Measurements from ENCODE around the gene WNT3.
"Not testable (repeated sequence)": the region's sequence is repeated elsewhere in the genome, so short reads cannot be mapped to it uniquely, and the experiment has no call there.

WNT3 gene

DNA sequence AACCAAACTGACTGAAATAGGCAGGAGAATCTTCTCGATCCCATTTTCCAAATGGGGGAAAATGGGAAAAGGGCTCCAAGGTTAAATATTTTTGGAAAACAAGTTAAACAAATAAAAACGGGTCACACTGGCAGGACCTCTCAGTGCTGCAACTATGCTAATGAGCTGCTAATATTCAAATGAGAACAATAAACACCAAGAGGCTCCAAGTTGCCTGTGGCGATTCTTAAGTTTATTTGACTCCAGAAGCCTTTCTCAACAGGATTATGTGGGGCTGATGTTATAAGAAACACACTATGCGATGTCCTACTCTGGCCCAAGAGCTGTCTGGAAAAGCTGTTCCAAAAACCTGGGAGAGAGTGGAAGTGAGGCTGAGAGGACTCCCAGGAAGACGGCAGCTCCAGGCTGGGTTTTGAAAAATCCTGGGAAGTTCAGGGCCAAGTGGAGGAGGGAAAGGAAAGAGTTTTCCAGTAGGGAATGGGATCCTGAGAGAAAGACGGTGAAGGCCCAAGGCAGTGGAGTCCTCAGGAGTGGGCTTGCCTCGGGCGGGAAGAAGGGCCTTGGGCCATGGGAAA lies 21.4 kb downstream of the WNT3 start:
- Histone ChIP-seq H3K27ac (ENCODE audit: low read depth in 2 of 2, low read length in 2 of 2) (no peak overlapping the region), H3K9ac (ENCODE audit: low read depth in 1 of 2, low read length in 2 of 2) (no peak overlapping the region)

GRCh38 chr17:46796524-46796923 lies 22.0 kb downstream of the WNT3 start:
- Histone ChIP-seq H3K27me3 (ENCODE audit: control insufficient read depth in 2 of 2, insufficient read depth in 2 of 2, low read length in 2 of 2) (peaks cover 6 to 8% of the 10 kb centered on the region in 2 donors), H3K27ac (ENCODE audit: low read depth in 2 of 2, low read length in 2 of 2) (no peak overlapping the region), H3K36me3 (ENCODE audit: control insufficient read depth in 2 of 2, insufficient read depth in 2 of 2, low read length in 2 of 2) (no peaks in the 10 kb centered on the region), H3K4me3 (ENCODE audit: low read length in 2 of 2) (no peak overlapping the region), H3K9ac (ENCODE audit: low read depth in 1 of 2, low read length in 2 of 2) (no peak overlapping the region), H3K4me1 (ENCODE audit: control insufficient read depth in 2 of 2, insufficient read depth in 2 of 2, low read length in 2 of 2) (no peaks in the 10 kb centered on the region), H3K9me3 (ENCODE audit: control insufficient read depth in 2 of 2, low read length in 2 of 2) (no peaks in the 10 kb centered on the region)

More for the DNA sequence above, 21.4 kb downstream of the WNT3 start:
- no peak overlapping the region for H3K4me3 ChIP-seq (ENCODE audit: low read length in 2 of 2)
- peaks cover 6 to 7% of the 10 kb centered on the region in 2 donors for H3K27me3 ChIP-seq (ENCODE audit: control insufficient read depth in 2 of 2, insufficient read depth in 2 of 2, low read length in 2 of 2)
- H3K9me3 ChIP-seq (ENCODE audit: control insufficient read depth in 2 of 2, low read length in 2 of 2): no peaks in the 10 kb centered on the region
- H3K36me3 ChIP-seq (ENCODE audit: control insufficient read depth in 2 of 2, insufficient read depth in 2 of 2, low read length in 2 of 2): no peaks in the 10 kb centered on the region
- no peaks in the 10 kb centered on the region for H3K4me1 ChIP-seq (ENCODE audit: control insufficient read depth in 2 of 2, insufficient read depth in 2 of 2, low read length in 2 of 2)

DNA sequence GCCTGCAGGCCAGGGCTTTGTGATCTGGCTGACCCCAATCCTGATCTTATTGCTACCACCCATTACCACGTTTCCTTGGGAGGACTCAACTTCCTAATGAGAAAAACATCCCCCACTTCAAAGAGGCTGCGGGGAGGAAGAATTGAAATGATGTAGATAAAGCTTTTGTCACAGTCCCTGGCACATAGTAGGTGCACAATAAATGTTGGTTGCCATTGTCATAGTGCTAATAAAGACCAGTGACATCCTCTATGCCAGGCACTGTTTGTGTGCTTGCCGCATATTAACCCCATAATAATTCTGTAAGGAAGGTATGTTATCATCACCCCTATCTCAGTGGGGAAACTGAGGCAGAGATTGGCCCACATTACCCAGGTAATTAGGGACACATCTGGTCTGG lies 22.4 kb downstream of the WNT3 start:
- Histone ChIP-seq H3K4me3 (ENCODE audit: low read length in 2 of 2) (no peak overlapping the region), H3K27ac (ENCODE audit: low read depth in 2 of 2, low read length in 2 of 2) (no peak overlapping the region), H3K27me3 (ENCODE audit: control insufficient read depth in 2 of 2, insufficient read depth in 2 of 2, low read length in 2 of 2) (peaks cover 6 to 8% of the 10 kb centered on the region in 2 donors), H3K9ac (ENCODE audit: low read depth in 1 of 2, low read length in 2 of 2) (no peak overlapping the region), H3K4me1 (ENCODE audit: control insufficient read depth in 2 of 2, insufficient read depth in 2 of 2, low read length in 2 of 2) (no peaks in the 10 kb centered on the region), H3K9me3 (ENCODE audit: control insufficient read depth in 2 of 2, low read length in 2 of 2) (no peaks in the 10 kb centered on the region), H3K36me3 (ENCODE audit: control insufficient read depth in 2 of 2, insufficient read depth in 2 of 2, low read length in 2 of 2) (no peaks in the 10 kb centered on the region)

DNA sequence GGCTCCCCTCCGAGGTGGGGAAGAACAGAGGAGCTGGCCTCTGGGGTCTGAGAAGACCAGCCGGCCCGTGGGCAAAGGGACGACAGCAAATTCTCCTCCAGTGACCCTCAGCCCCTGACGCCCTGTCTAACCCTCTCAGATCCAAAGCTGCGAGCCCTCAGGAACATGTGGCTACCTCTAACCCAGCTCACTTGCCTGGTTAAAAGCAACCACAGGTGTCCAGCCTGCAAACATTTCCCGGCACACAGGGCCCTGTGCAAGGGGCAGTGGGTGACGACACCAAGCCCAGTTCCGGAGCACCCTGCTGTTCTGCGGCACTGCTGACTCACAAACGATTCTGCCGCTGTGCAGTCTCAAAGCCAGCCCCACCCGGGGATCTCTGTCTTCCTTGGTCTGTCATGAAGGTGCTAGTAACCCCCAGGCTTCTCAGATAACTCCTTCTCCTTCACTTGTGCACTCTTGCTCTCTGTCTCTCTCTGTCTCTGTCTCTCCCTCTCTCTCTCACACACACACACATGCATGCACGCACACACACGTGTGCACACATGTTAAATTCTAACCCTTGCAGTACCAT lies 23.0 kb downstream of the WNT3 start:
- H3K9me3 ChIP-seq (ENCODE audit: control insufficient read depth in 2 of 2, low read length in 2 of 2): no peaks in the 10 kb centered on the region
- no peaks in the 10 kb centered on the region for H3K36me3 ChIP-seq (ENCODE audit: control insufficient read depth in 2 of 2, insufficient read depth in 2 of 2, low read length in 2 of 2)
- H3K27ac ChIP-seq (ENCODE audit: low read depth in 2 of 2, low read length in 2 of 2): no peak overlapping the region
- no peaks in the 10 kb centered on the region for H3K4me1 ChIP-seq (ENCODE audit: control insufficient read depth in 2 of 2, insufficient read depth in 2 of 2, low read length in 2 of 2)
- H3K4me3 ChIP-seq (ENCODE audit: low read length in 2 of 2): no peak overlapping the region
- no peak overlapping the region for H3K9ac ChIP-seq (ENCODE audit: low read depth in 1 of 2, low read length in 2 of 2)
- peaks cover 6 to 8% of the 10 kb centered on the region in 2 donors for H3K27me3 ChIP-seq (ENCODE audit: control insufficient read depth in 2 of 2, insufficient read depth in 2 of 2, low read length in 2 of 2)

DNA sequence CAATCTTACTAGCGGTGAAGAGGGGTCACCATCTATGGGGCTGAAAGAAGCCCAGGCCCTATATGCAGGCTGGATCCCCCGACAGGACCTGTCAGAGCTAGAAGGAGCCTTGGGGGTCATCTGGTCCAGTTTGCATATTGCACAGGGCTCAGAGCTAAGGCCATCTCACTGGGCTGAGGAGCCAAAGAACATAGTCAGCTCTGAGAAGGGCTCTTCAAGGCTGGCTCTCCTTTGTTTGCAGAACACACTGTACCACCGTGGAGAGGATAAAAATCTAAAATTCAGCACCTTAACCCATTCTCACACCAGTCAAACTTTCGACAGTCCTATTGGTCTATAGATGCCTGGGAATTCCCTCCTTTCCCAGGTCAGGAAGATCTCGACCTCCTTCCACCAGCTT lies 24.2 kb downstream of the WNT3 start:
- Histone ChIP-seq H3K4me1 (ENCODE audit: control insufficient read depth in 2 of 2, insufficient read depth in 2 of 2, low read length in 2 of 2) (no peaks in the 10 kb centered on the region), H3K4me3 (ENCODE audit: low read length in 2 of 2) (no peak overlapping the region), H3K27ac (ENCODE audit: low read depth in 2 of 2, low read length in 2 of 2) (no peak overlapping the region), H3K27me3 (ENCODE audit: control insufficient read depth in 2 of 2, insufficient read depth in 2 of 2, low read length in 2 of 2) (peaks cover 6 to 8% of the 10 kb centered on the region in 2 donors), H3K9me3 (ENCODE audit: control insufficient read depth in 2 of 2, low read length in 2 of 2) (no peaks in the 10 kb centered on the region), H3K36me3 (ENCODE audit: control insufficient read depth in 2 of 2, insufficient read depth in 2 of 2, low read length in 2 of 2) (no peaks in the 10 kb centered on the region), H3K9ac (ENCODE audit: low read depth in 1 of 2, low read length in 2 of 2) (no peak overlapping the region)

- Histone ChIP-seq H3K9me3 (ENCODE audit: control insufficient read depth in 2 of 2, low read length in 2 of 2) (no peaks in the 10 kb centered on the region), H3K27ac (ENCODE audit: low read depth in 2 of 2, low read length in 2 of 2) (no peak overlapping the region), H3K27me3 (ENCODE audit: control insufficient read depth in 2 of 2, insufficient read depth in 2 of 2, low read length in 2 of 2) (peaks cover 6 to 8% of the 10 kb centered on the region in 2 donors)
These were observed 25.0 kb downstream of the WNT3 start for GRCh38 chr17:46793541-46793940.

DNA sequence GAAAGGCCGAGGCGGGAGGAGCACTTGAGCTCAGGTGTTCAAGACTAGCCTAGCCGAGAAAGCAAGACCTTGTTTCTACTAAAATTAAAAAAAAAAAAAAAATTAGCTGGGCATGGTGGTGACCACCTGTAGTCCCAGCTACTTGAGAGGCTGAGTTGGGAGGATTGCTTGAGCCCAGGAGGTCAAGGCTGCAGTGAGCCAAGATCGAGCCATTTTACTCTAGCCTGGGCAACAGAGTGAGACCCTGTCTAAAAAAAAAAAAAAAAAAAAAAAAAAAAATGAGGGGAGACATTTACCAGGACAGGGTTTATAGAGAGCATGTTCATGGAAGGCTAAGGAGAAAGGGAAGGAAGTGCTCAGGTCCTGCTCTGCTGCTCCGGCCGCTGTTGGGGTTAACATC lies 25.5 kb downstream of the WNT3 start:
- not testable (repeated sequence) for H3K4me3 ChIP-seq (ENCODE audit: low read length in 2 of 2); H3K4me1 ChIP-seq (ENCODE audit: control insufficient read depth in 2 of 2, insufficient read depth in 2 of 2, low read length in 2 of 2); H3K27ac ChIP-seq (ENCODE audit: low read depth in 2 of 2, low read length in 2 of 2); H3K27me3 ChIP-seq (ENCODE audit: control insufficient read depth in 2 of 2, insufficient read depth in 2 of 2, low read length in 2 of 2); H3K9me3 ChIP-seq (ENCODE audit: control insufficient read depth in 2 of 2, low read length in 2 of 2); H3K9ac ChIP-seq (ENCODE audit: low read depth in 1 of 2, low read length in 2 of 2); H3K36me3 ChIP-seq (ENCODE audit: control insufficient read depth in 2 of 2, insufficient read depth in 2 of 2, low read length in 2 of 2)

More at GRCh38 chr17:46793541-46793940, 25.0 kb downstream of the WNT3 start:
- no peak overlapping the region for H3K9ac ChIP-seq (ENCODE audit: low read depth in 1 of 2, low read length in 2 of 2)
- H3K36me3 ChIP-seq (ENCODE audit: control insufficient read depth in 2 of 2, insufficient read depth in 2 of 2, low read length in 2 of 2): no peaks in the 10 kb centered on the region
- no peak overlapping the region for H3K4me3 ChIP-seq (ENCODE audit: low read length in 2 of 2)
- H3K4me1 ChIP-seq (ENCODE audit: control insufficient read depth in 2 of 2, insufficient read depth in 2 of 2, low read length in 2 of 2): no peaks in the 10 kb centered on the region

GRCh38 chr17:46792071-46792470 lies 26.4 kb downstream of the WNT3 start:
- Histone ChIP-seq H3K27me3 (ENCODE audit: control insufficient read depth in 2 of 2, insufficient read depth in 2 of 2, low read length in 2 of 2) (peaks cover 6 to 8% of the 10 kb centered on the region in 2 donors), H3K4me1 (ENCODE audit: control insufficient read depth in 2 of 2, insufficient read depth in 2 of 2, low read length in 2 of 2) (no peaks in the 10 kb centered on the region), H3K9me3 (ENCODE audit: control insufficient read depth in 2 of 2, low read length in 2 of 2) (no peaks in the 10 kb centered on the region), H3K4me3 (ENCODE audit: low read length in 2 of 2) (no peak overlapping the region), H3K36me3 (ENCODE audit: control insufficient read depth in 2 of 2, insufficient read depth in 2 of 2, low read length in 2 of 2) (no peaks in the 10 kb centered on the region), H3K27ac (ENCODE audit: low read depth in 2 of 2, low read length in 2 of 2) (no peak overlapping the region), H3K9ac (ENCODE audit: low read depth in 1 of 2, low read length in 2 of 2) (no peak overlapping the region)

DNA sequence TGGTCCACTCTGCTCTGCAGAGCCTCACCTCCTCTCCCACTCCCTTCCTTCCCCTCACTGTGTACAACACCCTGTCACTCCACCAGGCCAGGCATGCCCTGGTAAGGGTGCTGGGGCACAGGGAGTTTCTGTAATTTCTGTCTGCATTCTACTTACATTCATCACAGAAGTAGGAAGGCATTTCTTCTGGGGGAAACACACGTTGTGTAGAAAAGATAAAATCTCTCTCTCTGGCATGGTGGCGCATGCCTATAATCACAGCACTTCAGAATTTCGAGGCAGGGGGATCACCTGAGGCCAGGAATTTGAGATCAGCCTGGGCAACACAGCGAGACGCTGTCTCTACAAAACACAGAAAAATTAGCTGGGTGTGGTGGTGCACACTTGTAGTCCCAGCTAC lies 27.0 kb downstream of the WNT3 start:
- Histone ChIP-seq H3K9ac (ENCODE audit: low read depth in 1 of 2, low read length in 2 of 2) (no peak overlapping the region), H3K4me1 (ENCODE audit: control insufficient read depth in 2 of 2, insufficient read depth in 2 of 2, low read length in 2 of 2) (no peaks in the 10 kb centered on the region), H3K36me3 (ENCODE audit: control insufficient read depth in 2 of 2, insufficient read depth in 2 of 2, low read length in 2 of 2) (no peaks in the 10 kb centered on the region), H3K4me3 (ENCODE audit: low read length in 2 of 2) (no peak overlapping the region), H3K27me3 (ENCODE audit: control insufficient read depth in 2 of 2, insufficient read depth in 2 of 2, low read length in 2 of 2) (peaks cover 6 to 8% of the 10 kb centered on the region in 2 donors), H3K27ac (ENCODE audit: low read depth in 2 of 2, low read length in 2 of 2) (no peak overlapping the region), H3K9me3 (ENCODE audit: control insufficient read depth in 2 of 2, low read length in 2 of 2) (no peaks in the 10 kb centered on the region)

DNA sequence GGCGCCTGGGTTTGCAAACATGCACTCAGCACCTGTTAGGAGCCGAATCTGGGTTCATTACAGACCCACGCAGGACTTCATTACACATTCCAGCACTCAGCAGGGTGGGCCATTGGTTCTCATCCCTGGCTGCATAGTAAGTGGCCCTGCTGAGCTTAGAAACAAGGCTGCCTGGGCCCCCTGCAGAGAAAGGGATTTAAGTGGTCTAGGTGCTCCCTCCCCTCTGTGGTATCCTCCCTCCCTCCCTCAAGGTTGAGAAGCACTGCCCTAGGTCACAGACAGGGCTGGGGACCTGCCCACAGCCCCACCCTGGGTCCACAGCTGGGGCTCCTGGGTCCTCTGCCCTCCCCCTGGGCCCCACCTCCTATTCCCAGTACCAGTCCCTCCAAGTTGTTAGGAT lies 28.3 kb downstream of the WNT3 start:
- H3K36me3 ChIP-seq (ENCODE audit: control insufficient read depth in 2 of 2, insufficient read depth in 2 of 2, low read length in 2 of 2): no peaks in the 10 kb centered on the region
- no peak overlapping the region for H3K27ac ChIP-seq (ENCODE audit: low read depth in 2 of 2, low read length in 2 of 2)
- no peak overlapping the region for H3K9ac ChIP-seq (ENCODE audit: low read depth in 1 of 2, low read length in 2 of 2)
- peaks cover 6% of the 10 kb centered on the region in 2 donors for H3K27me3 ChIP-seq (ENCODE audit: control insufficient read depth in 2 of 2, insufficient read depth in 2 of 2, low read length in 2 of 2)
- H3K4me3 ChIP-seq (ENCODE audit: low read length in 2 of 2): no peak overlapping the region
- no peaks in the 10 kb centered on the region for H3K4me1 ChIP-seq (ENCODE audit: control insufficient read depth in 2 of 2, insufficient read depth in 2 of 2, low read length in 2 of 2)
- H3K9me3 ChIP-seq (ENCODE audit: control insufficient read depth in 2 of 2, low read length in 2 of 2): no peaks in the 10 kb centered on the region

All from mucosa of rectum (tissue), 2 donors.